ENCODE measurements around the gene PIK3R6.
"Not testable (repeated sequence)": the region's sequence is repeated elsewhere in the genome, so short reads cannot be mapped to it uniquely, and the experiment has no call there.

PIK3R6 gene

GRCh38 chr17:8872705-8873435, 5.4 kb upstream of the PIK3R6 start:
- no peak for DNase-seq (ENCODE audit: low read depth)

- DNase-seq (ENCODE audit: low read depth): no peak
These were observed 4.7 kb upstream of the PIK3R6 start for GRCh38 chr17:8872036-8872704.

- no peak for DNase-seq (ENCODE audit: low read depth)
These were observed 3.7 kb upstream of the PIK3R6 start for GRCh38 chr17:8871081-8871581.

GRCh38 chr17:8870406-8871040, 3.0 kb upstream of the PIK3R6 start:
- no peak for DNase-seq (ENCODE audit: low read depth)

- no peak for DNase-seq (ENCODE audit: low read depth)
These were observed 1.8 kb upstream of the PIK3R6 start for GRCh38 chr17:8869114-8869815.

GRCh38 chr17:8868529-8868951, 1.1 kb upstream of the PIK3R6 start:
- DNase-seq (ENCODE audit: low read depth): no peak

DNA sequence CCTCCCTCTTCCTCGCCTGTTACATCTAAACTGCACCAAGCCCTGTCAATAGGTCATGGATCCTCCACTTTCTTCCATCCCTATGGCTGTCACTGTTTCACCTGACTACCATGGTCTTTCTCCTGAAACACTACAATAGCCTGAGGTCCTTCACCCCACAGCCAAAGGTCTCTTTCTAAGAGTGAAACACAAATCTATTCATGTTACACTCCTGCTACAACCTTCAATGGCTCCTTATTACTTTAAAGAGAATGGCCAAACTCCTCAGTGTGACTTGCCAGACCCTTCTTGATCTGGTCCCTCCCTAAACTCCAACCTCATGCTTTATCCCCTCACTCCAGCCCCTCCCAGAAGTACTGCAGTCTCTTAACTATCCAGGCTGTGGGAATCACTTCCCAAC, 618 bp upstream of the PIK3R6 start:
- DNase-seq (ENCODE audit: low read depth): no peak

DNA sequence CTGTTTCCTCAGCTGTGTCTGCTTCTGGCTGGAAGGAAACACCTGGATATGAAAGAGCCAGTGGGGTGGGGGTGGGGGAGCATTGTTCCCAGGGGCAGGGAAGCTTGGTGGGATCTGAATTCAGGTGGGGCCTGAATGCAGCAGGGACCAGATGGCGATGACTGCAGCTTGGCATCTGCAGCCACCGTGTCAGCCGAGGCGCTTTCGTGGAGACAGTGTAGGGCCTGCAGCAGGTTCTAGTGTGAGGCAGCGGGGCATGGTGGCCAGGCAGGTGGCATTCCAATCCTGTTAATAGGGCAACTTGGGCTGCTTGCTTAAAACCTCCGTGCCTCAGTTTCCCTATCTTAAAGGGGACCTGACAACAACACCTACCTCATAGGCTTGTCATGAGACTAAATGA, 1.7 kb downstream of the PIK3R6 start:
- no peak for DNase-seq (ENCODE audit: low read depth)

DNA sequence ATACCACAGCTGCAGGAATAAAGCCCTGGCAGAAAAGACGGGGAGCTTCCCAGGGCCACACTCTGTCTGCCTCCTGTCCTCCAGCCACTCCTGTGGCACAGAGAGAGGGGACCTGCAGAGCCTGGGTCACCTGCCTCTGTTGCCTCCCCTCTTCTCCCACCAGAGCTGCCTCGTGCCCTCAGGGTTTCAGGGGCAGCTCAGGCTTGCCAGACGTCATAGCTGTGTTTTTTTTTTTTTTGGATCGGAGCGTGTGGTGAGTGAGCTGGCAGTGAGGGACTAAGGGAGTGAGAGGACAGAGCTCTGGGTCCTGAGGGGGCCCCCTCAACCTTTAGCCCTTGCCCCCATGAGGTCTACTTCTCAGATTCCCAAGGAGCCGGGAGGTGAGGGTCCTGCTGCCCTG, 2.1 kb downstream of the PIK3R6 start:
- DNase-seq (ENCODE audit: low read depth): no peak

GRCh38 chr17:8862213-8863056, 5.0 kb downstream of the PIK3R6 start:
- DNase-seq (ENCODE audit: low read depth): no peak

GRCh38 chr17:8861495-8862181, 5.8 kb downstream of the PIK3R6 start:
- DNase-seq (ENCODE audit: low read depth): no peak

GRCh38 chr17:8859804-8860430, 7.6 kb downstream of the PIK3R6 start:
- DNase-seq (ENCODE audit: low read depth): no peak

DNA sequence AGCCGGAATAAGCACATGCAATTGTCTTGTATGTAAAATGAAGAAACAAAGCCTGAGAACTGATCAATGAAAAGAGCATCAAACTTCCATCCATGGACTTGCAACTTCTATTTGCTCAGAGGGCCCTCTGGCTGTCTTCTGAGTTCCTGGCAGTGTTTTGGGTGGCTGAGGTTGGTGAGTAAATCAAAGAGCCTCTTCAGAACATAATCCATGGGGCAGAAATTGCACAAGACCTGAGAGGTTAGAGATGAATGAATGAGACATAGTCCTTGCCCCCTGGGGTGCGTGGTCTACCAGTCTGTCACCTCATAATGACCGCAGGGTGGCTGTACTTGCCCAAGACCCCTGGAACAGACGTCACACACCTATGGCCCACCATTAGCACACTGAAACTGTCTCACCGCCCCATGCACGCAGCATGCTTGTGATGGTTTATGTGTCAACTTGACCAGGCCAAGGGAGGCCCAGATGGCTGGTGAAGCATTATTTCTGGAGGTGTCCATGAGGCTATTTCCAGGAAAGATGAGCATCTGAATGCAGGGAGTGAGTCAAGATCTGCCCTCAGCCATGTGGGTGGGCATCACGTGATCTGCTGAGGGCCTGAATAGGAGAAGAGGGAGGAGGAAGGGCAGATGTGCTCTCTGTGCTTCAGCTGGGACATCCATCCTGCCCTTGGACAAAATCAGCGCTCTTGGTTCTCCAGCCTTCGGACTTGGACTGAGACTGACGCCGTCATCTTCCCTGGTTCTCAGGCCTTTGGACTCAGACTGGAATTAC, 8.3 kb downstream of the PIK3R6 start:
- DNase-seq (ENCODE audit: low read depth): no peak

DNA sequence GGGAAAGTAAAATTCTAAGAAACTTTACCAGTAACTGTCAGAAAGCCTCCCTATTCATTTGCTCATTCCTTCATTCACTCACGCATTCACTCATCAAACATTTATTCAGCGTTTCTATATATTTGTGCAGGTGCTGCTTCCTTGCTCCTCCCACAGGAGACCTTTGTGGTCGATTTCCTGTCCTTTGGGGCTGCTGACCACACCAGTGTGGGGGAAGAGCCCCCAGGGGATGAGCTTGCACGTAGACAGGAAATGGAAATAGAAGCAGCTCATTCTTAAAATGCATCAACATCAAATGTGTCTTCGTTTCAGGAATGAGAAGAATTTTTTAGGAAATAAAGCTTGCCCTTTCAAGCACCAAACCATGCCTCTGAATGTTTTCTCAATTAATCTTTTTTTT, 9.6 kb downstream of the PIK3R6 start:
- peak; percentile 7 for DNase-seq (ENCODE audit: low read depth)

DNA sequence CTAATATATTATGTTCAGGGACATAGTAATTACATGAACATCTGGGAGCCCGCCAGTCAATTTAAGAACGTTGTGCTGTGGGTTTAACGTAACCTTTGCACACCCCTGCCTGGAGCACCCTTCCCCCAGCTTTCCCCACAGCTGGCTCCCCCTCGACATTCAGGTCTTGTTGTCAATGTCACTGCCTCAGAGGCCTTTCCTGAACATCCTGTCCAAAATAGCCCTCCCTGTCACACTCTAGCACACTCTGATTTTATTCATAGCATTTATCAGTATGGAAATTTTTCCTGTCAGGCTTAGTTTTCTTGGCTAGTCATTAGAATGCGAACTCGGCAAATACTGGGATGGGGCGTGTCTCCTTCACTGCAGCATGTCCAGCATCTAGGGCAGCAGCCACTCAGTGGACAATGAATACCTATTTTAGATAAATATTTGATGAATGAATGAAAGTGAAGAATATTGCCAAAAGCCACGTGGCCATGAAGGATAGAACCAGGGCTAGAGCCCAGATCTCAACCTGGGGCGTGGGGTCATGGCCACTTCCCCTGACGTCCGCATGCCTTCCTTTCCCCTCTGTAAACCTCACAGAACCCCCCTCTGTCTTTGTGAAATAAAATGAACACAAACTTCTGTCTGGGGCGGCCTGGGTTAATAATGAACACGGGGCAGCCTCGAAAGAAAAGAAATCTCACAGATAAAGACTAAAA, 10.5 kb downstream of the PIK3R6 start:
- no peak for DNase-seq (ENCODE audit: low read depth)

DNA sequence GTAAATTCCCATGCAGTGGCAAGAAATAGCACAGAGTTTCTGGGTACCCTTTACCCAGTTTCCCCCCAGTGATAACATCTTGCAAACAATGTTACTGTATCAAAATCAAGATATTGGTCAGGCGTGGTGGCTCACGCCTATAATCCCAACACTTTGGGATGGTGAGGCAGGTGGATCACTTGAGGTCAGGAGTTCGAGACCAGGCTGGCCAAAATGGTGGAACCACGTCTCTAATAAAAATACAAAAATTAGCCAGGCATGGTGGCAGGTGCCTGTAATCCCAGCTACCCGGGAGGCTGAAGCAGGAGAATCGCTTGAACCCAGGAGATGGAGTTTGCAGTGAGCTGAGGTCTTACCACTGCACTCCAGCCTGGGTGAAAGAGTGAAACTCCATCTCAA, 11.3 kb downstream of the PIK3R6 start:
- not testable (repeated sequence) for DNase-seq (ENCODE audit: low read depth)

DNA sequence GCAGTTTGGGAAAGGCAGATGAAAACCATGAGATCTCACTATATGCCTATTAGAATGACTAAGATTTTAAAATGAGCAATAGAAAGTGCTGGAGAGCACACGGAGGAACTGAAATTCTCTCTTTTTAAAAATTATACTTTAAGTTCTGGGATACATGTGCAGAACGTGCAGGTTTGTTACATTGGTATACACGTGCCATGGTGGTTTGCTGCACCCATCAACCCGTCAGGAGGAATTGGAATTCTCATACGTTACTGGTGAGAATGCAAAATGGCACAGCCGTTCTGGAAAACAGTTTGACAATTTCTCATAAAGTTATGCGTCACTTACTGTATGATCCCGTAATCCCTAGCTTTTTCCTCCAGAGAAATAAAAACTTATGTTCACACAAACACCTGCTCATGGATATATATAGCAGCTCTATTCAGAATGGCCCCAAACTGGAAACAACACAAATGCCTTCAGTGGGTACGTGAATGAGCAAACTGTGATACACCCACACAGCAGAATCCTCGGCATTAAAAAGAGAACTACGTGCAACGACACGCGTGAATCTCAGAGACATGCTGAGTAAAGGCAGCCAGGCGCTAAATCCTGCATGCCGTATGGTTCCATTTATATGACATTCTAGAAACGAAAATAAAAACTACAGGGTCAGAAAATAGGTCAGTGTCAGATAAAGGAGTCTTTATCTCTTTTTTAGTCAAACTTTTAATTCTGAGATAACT, 11.8 kb downstream of the PIK3R6 start:
- no peak for DNase-seq (ENCODE audit: low read depth)

- DNase-seq (ENCODE audit: low read depth): no peak
These were observed 15.9 kb downstream of the PIK3R6 start for GRCh38 chr17:8851600-8851999.
